HFFc6 (cell line): ENCODE data around the gene RPP38. TPM values are rescaled to one million over a fixed set of nuclear protein-coding genes. Genes with fewer than 3 reads are reported as not detected.

Experiments used
- DNase-seq: peaks from one replicate; pipeline ENCODE4 v3.0.0-alpha.2; 2018
- H3K27ac Mint-ChIP-seq: 2 replicates; pipeline ENCODE4 v1.8.0; 2020; ENCODE audit warnings: mild to moderate bottlenecking, mixed read lengths
- H3K27me3 Mint-ChIP-seq: 2 replicates; pipeline ENCODE4 v1.8.0; 2021; ENCODE audit warnings: mild to moderate bottlenecking, moderate library complexity, mixed read lengths; ENCODE audit not compliant: insufficient read depth
- H3K36me3 Mint-ChIP-seq: 2 replicates; pipeline ENCODE4 v1.8.0; 2021; ENCODE audit warnings: low read depth, mixed read lengths
- H3K4me1 Mint-ChIP-seq: 2 replicates; pipeline ENCODE4 v1.8.0; 2020; ENCODE audit warnings: low read depth, mixed read lengths
- H3K4me3 Mint-ChIP-seq: 2 replicates; pipeline ENCODE4 v1.8.0; 2020; ENCODE audit warnings: mild to moderate bottlenecking, moderate library complexity, mixed read lengths
- H3K9me3 Mint-ChIP-seq: 2 replicates; pipeline ENCODE4 v1.8.0; 2020; ENCODE audit warnings: mild to moderate bottlenecking, mixed read lengths
- total RNA-seq, 6 experiments: library from RNA; stranded (reverse); fragmentation: NEBNext Ultra II Directional; extraction: Animal tissue kit (Norgen Biotek cat#: 25700); gene quantifications; 2 replicates in 1 of 6; 3 replicates in 5 of 6; pipeline ENCODE4 v1.2.3, GENCODE V29; 2021
- TF ChIP-seq, protein P1 (sequence below): fragments of 200-600 bp; sonication (generic); IDR thresholded peaks from 2 replicates; pipeline ENCODE4 v1.5.0; 2021; ENCODE audit warnings: antibody characterized with exemption, mild to moderate bottlenecking

The RPP38 gene
- total RNA-seq, 6 experiments from 2014 or later, result 10.8 to 14.2 (median 11.4) TPM

DNA sequence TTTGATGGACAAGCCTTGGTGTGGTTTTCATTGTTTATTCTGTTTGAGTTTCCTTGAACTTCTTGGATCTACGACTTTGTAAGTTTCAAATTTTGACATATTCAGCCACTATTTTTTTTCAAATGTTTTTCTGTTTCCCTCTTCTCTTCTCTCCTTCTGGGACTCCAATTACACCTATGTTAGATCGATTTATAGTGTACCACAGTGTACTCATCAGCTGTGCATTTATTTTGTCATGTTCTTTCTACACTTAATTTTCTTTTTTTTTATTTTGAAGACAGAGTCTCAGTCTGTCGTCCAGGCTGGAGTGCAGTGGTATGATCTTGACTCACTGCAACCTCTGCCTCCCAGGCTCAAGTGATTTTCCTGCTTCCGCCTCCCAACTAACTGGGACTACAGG, 37.2 kb upstream of the RPP38 start:
- Mint-ChIP-seq H3K4me3 (no peak overlapping the region), H3K36me3 (peaks cover 12% of the 10 kb centered on the region), H3K27me3 (peaks cover 6% of the 10 kb centered on the region), H3K9me3 (peaks cover 12% of the 10 kb centered on the region), H3K27ac (no peak overlapping the region), H3K4me1 (no peaks in the 10 kb centered on the region)
- DNase-seq, result no peak
- TF ChIP-seq, protein P1, sequence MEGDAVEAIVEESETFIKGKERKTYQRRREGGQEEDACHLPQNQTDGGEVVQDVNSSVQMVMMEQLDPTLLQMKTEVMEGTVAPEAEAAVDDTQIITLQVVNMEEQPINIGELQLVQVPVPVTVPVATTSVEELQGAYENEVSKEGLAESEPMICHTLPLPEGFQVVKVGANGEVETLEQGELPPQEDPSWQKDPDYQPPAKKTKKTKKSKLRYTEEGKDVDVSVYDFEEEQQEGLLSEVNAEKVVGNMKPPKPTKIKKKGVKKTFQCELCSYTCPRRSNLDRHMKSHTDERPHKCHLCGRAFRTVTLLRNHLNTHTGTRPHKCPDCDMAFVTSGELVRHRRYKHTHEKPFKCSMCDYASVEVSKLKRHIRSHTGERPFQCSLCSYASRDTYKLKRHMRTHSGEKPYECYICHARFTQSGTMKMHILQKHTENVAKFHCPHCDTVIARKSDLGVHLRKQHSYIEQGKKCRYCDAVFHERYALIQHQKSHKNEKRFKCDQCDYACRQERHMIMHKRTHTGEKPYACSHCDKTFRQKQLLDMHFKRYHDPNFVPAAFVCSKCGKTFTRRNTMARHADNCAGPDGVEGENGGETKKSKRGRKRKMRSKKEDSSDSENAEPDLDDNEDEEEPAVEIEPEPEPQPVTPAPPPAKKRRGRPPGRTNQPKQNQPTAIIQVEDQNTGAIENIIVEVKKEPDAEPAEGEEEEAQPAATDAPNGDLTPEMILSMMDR, result no peak

DNA sequence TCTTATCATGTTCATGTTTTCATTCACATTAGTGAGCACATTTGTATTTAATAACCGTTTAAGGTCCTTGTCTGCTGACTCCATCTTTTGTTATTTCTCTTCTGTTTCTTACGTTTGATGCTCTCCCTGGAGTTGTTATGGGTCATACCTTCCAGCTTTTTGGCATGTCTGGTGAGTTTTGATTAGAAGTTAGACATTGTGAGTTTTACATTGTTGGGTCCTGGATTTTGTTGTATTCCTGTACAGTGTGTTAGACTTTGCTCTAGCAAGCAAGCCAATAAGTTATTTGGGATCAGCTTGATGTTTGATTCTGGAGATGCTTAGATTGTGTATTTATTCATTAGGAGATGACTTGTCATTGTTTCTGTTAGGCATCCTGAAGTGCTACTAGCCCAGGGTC, 36.5 kb upstream of the RPP38 start:
- Mint-ChIP-seq H3K27me3 (peaks cover 14% of the 10 kb centered on the region), H3K9me3 (peaks cover 16% of the 10 kb centered on the region), H3K4me3 (no peak overlapping the region), H3K27ac (no peak overlapping the region), H3K4me1 (no peaks in the 10 kb centered on the region), H3K36me3 (peaks cover 17% of the 10 kb centered on the region)
- no peak for DNase-seq
- TF ChIP-seq, protein P1, result no peak

DNA sequence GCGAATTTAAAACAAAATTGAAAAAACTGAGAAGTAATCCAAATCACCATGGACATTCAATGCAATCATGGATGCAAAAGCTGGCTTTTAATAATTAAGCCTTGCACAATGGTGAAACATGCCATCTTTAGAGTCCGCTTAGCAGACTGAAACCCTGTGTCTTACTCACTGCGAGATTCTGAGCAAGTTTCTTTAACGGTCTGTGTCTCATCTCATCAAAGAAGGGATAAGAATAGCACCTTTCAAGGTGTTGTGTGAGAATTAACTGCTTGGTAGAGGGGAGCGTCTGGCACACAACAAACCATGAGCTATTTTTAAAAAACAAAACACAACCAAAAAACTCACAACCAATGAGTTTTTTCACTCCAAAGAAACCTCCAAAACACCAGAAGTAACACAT, 30.0 kb upstream of the RPP38 start:
- H3K4me3 Mint-ChIP-seq, result no peak overlapping the region
- H3K27ac Mint-ChIP-seq, result no peak overlapping the region
- peaks cover 12% of the 10 kb centered on the region for H3K27me3 Mint-ChIP-seq
- no peak for DNase-seq
- TF ChIP-seq, protein P1, result no peak
- peaks cover 7% of the 10 kb centered on the region; the same call in 1 of the 2 replicates for H3K36me3 Mint-ChIP-seq
- peaks cover 6% of the 10 kb centered on the region for H3K9me3 Mint-ChIP-seq
- H3K4me1 Mint-ChIP-seq, result no peaks in the 10 kb centered on the region

DNA sequence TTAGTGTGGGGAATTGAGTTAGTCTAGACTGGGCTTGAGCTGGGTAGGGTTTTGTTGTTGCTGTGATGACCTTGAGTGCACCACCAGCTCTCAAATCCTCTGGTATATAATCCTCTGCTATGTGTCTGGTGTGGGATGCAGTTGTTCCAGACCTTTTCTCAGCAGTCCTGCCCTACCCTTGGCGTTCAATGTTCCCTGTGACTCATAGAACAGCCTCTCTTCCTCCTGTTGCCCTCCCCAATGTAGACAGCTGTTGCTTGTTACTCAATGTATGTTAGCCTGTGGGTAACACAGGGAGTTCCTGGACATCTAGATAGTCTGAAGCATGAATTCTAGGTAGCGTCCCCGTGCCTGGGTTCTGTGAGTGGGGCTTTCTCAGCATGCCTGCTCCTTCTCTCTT, 28.4 kb upstream of the RPP38 start:
- TF ChIP-seq, protein P1, result no peak
- DNase-seq, result peak; percentile 21
- Mint-ChIP-seq H3K4me1 (no peaks in the 10 kb centered on the region), H3K9me3 (peaks cover 11% of the 10 kb centered on the region), H3K27ac (no peak overlapping the region), H3K36me3 (peaks cover 17% of the 10 kb centered on the region; the same call in 1 of the 2 replicates), H3K4me3 (no peak overlapping the region), H3K27me3 (peaks cover 19% of the 10 kb centered on the region)

DNA sequence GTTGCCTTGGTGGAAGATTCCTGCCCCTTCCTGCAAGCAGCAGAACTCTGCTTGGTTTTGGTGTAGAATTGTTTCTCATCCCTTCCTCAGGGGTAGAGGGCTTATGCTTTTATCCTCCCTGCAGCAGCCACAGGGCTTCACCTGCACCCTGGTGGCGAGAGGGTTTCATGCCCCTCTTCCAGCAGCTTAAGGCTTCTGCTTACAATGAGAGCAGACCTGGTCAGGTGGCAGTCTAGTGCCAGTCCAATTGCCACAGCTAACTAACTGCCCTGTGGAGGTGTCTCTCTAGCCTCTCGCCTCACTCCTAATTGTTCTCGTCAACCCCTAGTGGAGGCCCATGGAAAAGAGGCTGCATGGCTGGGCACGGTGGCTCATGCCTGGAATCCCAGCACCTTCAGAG, 27.9 kb upstream of the RPP38 start:
- Mint-ChIP-seq H3K36me3 (peaks cover 17% of the 10 kb centered on the region; the same call in 1 of the 2 replicates), H3K9me3 (peaks cover 11% of the 10 kb centered on the region), H3K4me1 (no peaks in the 10 kb centered on the region), H3K27me3 (peaks cover 19% of the 10 kb centered on the region), H3K4me3 (no peak overlapping the region), H3K27ac (no peak overlapping the region)
- TF ChIP-seq, protein P1, result no peak
- DNase-seq, result no peak

DNA sequence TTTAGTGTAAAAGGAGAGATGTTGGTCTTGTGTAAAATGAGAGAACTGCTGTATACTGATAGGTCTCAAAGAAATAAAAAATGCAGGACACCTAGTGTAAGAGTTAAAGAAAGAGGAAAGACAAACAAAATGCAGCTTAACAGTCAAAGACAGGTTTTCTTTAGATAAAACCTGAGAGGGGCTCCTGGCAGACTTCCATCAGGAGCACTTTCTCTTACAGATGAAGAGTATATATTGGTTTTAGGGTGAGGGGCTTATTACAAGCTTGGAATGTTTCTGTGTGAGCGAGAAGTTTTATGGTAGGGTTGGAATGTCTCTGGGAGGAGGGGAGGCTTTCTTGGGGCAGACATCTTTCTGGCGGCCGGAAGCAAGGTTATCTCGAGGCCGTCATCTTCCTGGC, 24.8 kb upstream of the RPP38 start:
- H3K27me3 Mint-ChIP-seq, result peaks cover 10% of the 10 kb centered on the region
- H3K36me3 Mint-ChIP-seq, result peaks cover 12% of the 10 kb centered on the region; the same call in 1 of the 2 replicates
- H3K27ac Mint-ChIP-seq, result no peak overlapping the region

More for the DNA sequence above, 24.8 kb upstream of the RPP38 start:
- no peak for DNase-seq
- H3K4me3 Mint-ChIP-seq, result no peak overlapping the region
- TF ChIP-seq, protein P1, result no peak
- peaks cover 7% of the 10 kb centered on the region; the same call in 1 of the 2 replicates for H3K9me3 Mint-ChIP-seq
- H3K4me1 Mint-ChIP-seq, result no peaks in the 10 kb centered on the region
